GM13977 (cell line): ENCODE data around the gene BID.

ENCODE experiments used
- DNase-seq: peaks from one replicate; pipeline ENCODE4 v3.0.0; 2012; ENCODE audit warnings: low spot score
- CTCF ChIP-seq: IDR thresholded peaks from 2 replicates; pipeline ENCODE4 v1.5.1; 2012; ENCODE audit warnings: mild to moderate bottlenecking, control low read depth; ENCODE audit not compliant: insufficient read depth; ENCODE audit errors: extremely low read depth, missing control alignments
- in situ Hi-C: fragments of 300-500 bp; cut with MboI; formaldehyde crosslinking; loops from one replicate; pipeline ENCODE4 v1.12.0; 2022; ENCODE audit warnings: low sequenced_read_pairs, low pct_unique_long_range_greater_than_20kb, mixed read lengths, inconsistent platforms; ENCODE audit not compliant: unreplicated experiment

The BID gene

GRCh38 chr22:17796695-17797094 is 22.4 kb upstream of the BID start:
- TF ChIP-seq CTCF = no peak
- in situ Hi-C loops = no loop called here

DNA sequence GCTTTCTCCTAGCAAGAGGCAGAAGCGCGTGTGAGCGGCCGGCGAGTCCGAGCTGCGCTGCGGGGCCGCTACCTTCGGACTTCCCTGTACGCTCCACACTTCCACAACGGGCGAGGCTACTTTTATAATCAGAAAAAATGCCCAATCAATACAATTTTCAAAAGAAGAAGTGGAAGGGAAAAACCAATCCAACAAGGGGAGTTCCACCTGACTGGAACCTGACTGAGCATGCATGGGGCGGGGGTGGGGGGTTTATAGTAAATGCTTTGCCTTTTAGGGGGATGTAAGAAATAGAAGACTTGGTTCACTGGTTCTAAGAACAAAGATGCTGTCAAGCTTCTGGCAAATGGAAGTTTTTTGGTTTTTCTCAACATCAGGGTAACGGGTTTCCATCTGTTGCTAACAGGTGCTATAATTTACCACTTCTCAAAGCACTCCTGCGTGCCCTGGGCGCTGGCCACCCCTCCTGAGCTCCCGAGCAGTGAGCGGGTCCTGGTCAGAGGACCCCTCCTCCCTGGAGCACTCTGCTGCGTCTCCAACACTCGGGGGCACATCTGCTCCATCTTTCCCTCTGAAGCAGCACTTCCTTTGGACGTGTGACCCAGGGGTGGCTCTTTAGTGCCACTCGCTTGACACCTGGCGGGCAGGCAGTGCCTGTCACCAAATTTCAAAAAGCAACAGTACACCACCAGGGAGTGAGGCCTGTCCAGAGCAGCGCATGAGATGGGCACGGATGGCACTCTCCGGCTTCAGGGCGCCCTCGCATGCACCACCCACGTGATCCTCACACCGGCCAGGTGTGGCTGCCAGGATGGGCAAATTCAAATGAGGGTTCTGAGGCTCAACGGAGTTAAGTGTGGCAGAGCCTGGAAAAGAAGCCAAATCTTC is 21.6 kb upstream of the BID start:
- DNase-seq = peak; percentile 84
- in situ Hi-C loops = no loop called here
- peak; percentile 40 for TF ChIP-seq CTCF

More at GRCh38 chr22:17796695-17797094, 22.4 kb upstream of the BID start:
- DNase-seq = no peak

DNA sequence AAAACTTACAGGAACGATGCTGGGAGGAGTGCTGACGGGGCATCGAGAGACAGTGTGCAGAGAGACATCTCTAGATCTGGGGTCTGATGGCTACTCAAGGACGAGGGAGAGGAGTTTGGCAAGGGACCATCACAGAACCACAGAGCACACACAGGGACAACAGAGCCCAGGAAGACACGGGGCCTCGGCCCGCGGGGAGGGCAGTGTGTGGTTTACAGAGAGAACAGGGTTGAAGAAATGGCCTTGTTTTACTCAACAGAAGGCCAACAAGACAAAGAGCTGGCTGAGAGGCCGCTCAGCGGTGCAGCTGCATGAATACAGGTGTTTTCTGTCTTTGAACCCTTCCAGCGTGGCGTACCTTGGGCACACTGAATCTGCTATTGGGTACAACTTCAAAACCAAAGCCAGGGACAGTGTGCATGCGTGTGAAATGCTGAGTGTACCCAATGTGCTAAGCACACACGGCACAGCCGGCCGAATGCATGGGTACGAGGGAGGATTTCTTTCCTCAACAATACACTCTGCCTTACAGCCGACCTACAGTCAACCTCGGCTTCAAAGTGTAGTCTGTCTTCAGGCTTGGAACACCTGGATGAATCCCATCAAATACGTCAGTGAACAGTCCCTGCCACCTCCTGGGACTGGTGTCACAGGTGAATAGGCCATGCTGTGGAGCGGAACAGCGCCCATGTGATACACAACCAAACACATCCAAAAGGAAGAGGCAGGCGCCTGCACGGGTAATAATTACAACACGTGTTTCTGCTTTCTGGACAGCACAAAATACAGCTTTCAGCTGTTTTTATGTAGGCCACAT is 20.7 kb upstream of the BID start:
- in situ Hi-C loops = no loop called here
- DNase-seq = no peak
- TF ChIP-seq CTCF = no peak

DNA sequence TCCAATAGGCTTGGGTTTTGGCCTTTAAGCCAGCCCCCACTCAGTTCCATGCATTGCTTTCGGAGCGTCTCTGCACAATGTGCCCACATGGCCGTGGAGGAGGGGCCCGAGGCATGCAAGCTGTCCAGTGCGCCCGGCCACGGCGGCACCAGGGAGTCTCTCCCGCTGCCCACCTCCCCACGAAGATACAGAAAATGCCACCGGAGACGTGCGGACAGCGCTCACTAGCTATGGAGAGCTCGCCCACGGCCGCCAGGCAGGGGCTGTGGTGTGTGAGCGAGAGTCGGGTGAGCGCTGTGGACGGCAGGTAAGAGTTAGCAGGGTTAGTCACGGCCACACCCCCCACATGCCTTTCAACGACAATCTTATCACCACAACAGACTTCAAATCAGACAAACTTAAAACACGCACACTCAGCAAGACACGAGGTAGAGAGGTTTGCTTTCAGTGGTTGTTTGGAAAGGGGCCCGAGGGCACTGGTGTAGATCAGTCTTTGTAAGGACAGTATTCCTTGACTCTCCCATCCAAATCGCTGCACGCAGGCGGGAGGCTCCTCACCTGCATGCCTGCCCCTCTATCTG is 18.7 kb upstream of the BID start:
- in situ Hi-C loops = no loop called here
- no peak for DNase-seq
- TF ChIP-seq CTCF = no peak

- DNase-seq = no peak
- peak; percentile 33 for TF ChIP-seq CTCF
- in situ Hi-C loops = no loop called here
Measured at GRCh38 chr22:17792299-17792698, 18.0 kb upstream of the BID start.

DNA sequence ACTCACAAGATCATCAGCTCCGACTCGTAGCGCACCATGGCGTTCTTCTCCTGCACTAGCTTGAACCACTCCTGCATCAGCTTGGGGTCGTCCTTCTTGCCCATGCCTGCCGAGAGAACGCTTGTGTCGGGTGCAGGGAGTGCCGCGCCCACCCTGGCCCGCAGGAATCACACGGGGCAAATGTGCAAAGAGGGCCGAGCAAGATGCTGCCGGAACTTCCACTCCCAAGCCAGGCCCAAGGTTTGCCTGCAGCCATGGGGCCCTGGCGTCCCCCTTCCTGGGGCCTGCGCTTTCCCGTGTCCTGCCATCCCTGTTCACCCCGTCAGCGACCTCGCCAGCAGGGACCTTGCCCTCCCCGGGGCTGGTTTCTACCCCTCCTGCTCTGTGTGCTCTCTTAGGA is 16.9 kb upstream of the BID start:
- no peak for TF ChIP-seq CTCF
- in situ Hi-C loops = no loop called here
- DNase-seq = no peak
